GM21723 (cell line): ENCODE data around the gene PCDHA2.
"Not testable (repeated sequence)": the region's sequence is repeated elsewhere in the genome, so short reads cannot be mapped to it uniquely, and the experiment has no call there.

Source experiments
- ATAC-seq: cut with Tn5 transposase; IDR thresholded peaks from one replicate; pipeline ENCODE4 v1.9.1; 2021; ENCODE audit warnings: mild to moderate bottlenecking, moderate library complexity; ENCODE audit not compliant: unreplicated experiment

Gene PCDHA2

GRCh38 chr5:140794595-140795258 lies at the start of gene PCDHA2:
Gene PCDHA2, plus strand, starts transcription at chr5:140794852.
- no peak for ATAC-seq

- no peak for ATAC-seq
Measured at GRCh38 chr5:140753561-140753960, 41.1 kb upstream of the PCDHA2 start.

GRCh38 chr5:140764177-140764973 lies 30.3 kb upstream of the PCDHA2 start:
- ATAC-seq = no peak

GRCh38 chr5:140767444-140767843 lies 27.2 kb upstream of the PCDHA2 start:
- ATAC-seq = no peak

- no peak for ATAC-seq
Measured at GRCh38 chr5:140780512-140780911, 14.1 kb upstream of the PCDHA2 start.

- no peak for ATAC-seq
Measured at GRCh38 chr5:140785905-140786686, 8.6 kb upstream of the PCDHA2 start, which contains the start of gene PCDHA1. Gene PCDHA1, plus strand, starts transcription at chr5:140786140.

GRCh38 chr5:140787422-140787821 lies 7.2 kb upstream of the PCDHA2 start:
- not testable (repeated sequence) for ATAC-seq

GRCh38 chr5:140787849-140788504 lies 6.7 kb upstream of the PCDHA2 start:
- ATAC-seq = not testable (repeated sequence)

- ATAC-seq = no peak
Measured at GRCh38 chr5:140791089-140791488, 3.6 kb upstream of the PCDHA2 start.

GRCh38 chr5:140795259-140795641 lies 598 bp downstream of the PCDHA2 start:
- ATAC-seq = no peak

- not testable (repeated sequence) for ATAC-seq
Measured at GRCh38 chr5:140796072-140796717, 1.5 kb downstream of the PCDHA2 start.

- no peak for ATAC-seq
Measured at GRCh38 chr5:140796718-140797095, 2.1 kb downstream of the PCDHA2 start.

GRCh38 chr5:140800816-140801493 lies 6.3 kb downstream of the PCDHA2 start, which contains the start of gene PCDHA3:
Gene PCDHA3, plus strand, starts transcription at chr5:140801057.
- ATAC-seq = no peak

- ATAC-seq = no peak
Measured at GRCh38 chr5:140801494-140801841, 6.8 kb downstream of the PCDHA2 start.

- ATAC-seq = not testable (repeated sequence)
Measured at GRCh38 chr5:140802381-140802780, 7.7 kb downstream of the PCDHA2 start.

- ATAC-seq = no peak
Measured at GRCh38 chr5:140802781-140803271, 8.2 kb downstream of the PCDHA2 start.

- no peak for ATAC-seq
Measured at GRCh38 chr5:140806834-140807775, 12.5 kb downstream of the PCDHA2 start, which contains the start of gene PCDHA4. Gene PCDHA4, plus strand, starts transcription at chr5:140807068.

GRCh38 chr5:140808241-140808888 lies 13.7 kb downstream of the PCDHA2 start:
- not testable (repeated sequence) for ATAC-seq
